HUDEP-2 (cell line): ENCODE results near the gene TMEM37.

Source experiments
- DNase-seq, 76 experiments: peaks; one replicate each; lab custom pipeline; 2025; ENCODE audit not compliant: unreplicated experiment in 76 of 76; lab: John Stamatoyannopoulos, UW

Gene TMEM37

DNA sequence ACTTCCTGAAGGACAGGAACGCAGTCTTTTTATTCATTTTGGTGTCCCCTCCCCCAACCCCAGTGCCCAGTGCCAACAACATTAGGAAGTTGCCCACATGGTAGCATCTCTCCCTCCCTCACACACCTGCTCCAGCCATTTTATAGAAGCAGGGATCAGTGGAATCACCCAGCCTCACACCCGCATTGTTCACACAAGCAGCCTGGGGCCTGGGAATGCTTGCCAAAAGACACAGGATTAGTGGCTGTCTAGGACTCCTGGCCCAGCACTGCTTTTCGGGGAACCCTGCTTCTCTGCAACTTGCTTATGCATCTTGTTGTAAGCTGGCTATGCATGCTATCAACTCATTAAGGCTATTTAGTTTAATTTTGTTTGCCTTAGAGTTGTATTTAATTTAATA is 17.9 kb downstream of the TMEM37 start:
- DNase-seq, result no peak

DNA sequence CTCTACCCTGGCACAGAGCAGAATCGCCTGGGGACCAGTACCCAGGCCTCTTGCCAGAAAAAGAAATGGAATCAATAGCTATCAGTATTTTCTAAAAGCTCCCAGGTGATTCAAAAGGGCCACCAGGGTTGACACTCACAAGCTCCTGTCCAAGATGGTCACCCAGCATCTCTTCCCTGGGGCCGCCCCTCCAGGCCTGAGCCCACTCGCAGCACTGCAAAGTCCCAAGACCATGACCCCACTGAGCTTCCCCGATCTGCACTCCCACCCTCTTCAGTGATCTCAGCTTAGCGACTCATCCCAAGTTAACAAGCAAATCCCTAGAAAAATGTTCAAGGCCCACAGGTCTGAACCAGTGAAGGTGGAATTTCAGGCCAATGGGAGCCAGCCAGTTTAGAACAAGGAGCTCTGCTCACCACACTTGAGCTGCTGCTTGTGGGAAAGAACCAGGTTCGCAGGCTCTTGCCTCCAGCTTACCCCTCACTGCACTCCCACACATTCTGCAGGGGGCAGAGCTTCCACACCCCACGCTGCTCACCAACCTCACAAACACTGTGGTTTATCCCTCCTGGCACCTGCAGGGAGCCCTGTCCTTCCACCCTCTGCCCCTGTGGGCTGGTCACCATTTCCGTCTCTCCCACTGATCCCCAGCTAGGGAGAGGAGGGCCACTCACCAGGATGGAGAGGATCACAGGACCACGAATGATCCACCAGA is 19.8 kb downstream of the TMEM37 start:
- DNase-seq, result no peak

DNA sequence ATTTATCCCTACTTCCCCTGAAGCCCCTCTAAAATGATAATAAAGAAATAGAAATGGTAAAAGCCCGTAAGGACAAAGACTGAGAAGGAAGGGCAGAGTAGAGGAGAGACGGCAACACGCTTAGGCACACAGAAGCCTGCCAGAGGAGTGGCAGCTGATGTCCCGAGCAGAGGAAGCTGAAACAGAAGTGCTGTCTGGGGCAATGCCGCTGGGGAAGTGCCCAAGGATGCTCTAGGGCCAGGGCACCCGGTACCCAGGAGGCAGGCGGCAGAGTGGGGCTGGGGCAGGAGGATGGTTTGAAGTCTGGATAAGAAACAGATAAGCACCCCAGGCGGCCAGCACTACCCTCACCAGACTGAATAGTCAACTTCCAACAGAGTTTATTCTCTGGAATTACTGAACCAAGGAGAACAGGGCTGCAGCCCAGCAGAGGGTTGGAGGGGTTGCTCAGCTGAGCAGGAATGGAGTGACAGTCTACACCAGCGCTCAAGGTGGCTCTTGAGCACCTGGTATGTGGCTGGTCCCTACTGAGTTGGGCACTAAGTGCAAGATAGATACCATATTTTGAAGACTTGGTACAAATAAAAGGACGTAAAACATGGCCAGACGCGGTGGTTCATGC is 22.4 kb downstream of the TMEM37 start:
- DNase-seq, result no peak

DNA sequence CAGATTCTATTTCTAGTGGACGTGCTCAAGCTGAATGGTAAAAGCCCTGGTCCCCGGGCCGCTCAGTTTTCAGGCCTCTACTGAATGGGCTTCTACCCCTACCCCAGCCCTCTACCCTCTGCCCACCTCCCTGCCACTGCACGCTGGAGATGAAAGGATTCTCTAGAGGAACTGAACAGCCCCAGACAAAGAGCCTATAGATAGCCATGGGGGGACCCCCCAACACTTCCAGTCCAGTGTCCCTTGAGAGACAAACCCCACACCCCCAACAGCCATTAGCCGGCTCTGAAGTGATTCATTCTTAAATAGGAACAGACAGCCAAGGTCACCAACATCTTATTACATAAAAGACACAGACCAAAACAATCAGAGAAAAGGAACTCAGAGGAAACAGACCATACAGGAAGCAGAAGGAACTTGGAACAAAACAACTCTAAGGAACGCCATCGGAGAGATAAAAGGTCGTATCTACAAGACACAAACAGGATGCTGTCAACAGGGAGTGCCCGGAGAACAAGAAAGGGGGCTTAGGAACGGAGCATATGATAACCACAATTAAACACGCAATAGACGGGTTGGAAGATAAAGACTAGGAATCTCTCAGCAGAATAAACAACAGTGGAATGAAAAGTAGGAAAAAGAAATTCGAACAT is 23.5 kb downstream of the TMEM37 start:
- no peak for DNase-seq

DNA sequence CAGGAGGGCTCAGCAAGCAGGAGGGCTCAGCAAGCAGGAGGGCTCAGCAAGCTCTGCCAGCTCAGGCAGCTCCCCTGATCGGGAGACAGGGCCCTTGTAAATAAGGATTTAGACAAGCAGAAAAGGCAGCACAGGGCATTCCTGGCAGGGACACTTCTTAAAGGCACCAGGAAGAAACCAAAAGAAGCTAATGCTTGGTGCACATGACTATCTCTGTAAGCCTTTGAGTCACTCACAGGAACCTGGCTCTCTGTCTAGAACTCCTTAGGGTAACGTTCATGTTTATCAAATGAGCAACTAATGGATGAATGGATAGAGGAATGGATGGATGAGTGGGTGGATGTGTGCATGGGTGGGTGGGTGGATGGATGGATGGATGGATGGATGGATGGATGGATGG is 28.4 kb downstream of the TMEM37 start:
- DNase-seq, result no peak

DNA sequence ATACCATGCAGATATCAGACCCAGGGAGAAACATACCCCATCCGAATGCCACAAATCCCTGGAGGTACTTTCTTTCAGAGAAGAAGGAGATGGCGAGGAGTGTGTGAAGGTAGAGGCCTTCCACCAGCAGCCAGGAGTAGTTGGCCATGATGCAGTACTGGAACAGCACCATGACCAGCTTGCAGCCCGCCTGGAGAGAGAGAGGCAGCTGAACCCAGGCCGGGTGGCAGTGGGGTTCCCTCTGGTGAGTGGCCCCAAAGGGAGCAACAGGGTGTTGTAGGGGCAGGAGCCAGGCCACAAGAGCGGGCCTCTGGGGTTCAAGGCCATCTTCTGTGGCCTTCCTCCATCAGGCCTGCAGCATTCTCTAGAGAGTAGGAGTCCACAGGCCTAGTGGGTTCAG is 30.2 kb downstream of the TMEM37 start:
- no peak for DNase-seq

DNA sequence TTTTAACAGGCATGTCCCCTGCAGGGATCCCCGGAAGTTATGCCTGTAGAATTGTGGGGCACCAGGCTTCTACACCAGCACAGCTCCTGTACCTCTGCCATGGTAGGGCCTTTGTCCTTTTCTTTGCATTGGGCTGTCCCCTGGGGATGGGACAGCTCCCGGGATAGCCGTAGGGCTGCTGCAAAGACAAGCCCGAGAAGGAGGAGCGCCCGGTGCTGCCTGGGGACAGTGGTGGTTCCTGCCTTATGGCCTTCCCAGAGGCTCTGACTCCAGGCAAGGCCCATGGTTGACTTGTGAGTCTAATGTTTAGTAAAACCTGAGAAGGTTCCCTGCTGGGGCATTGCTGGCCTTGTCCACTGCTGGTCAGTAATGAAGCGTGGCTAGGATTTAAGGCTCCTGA is 30.9 kb downstream of the TMEM37 start:
- DNase-seq, result no peak

DNA sequence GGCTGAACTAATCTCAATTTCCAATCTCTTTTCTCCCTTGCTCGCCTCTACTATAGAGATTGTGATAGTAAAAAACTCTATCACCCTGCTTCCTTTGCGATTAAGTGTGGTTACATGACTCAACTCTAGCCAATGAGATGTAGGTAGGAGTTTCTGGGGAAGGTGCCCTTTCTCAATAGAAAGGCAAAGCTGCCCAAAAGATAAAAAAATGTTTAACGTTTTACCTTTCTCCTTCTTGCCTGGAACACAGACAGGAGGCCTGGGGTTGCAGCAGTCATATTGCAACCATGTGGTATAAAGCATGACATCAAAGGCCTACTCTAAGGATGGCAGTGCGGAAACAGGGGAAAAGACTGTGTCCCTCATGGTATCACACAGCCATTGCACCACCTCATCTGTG is 31.5 kb downstream of the TMEM37 start:
- no peak for DNase-seq

DNA sequence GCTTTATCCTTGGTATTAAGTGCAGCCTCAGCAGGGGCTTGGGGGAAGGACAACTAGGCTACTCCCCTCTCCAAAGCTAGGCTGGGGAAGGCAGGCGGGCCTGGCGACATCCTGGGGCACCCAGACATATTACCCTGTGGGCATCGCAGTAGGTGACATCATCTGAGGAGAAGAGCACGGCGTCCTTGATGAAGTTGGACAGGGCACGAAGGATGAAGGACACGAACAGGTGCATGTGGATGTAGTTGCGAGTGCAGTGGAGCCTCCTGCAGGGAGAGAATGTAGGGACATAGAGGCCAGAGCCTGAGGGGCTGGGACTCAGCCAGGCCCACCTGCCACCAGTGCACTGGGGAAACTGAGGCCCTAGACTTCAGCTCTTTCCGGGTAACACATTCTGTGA is 32.3 kb downstream of the TMEM37 start:
- DNase-seq, result no peak

DNA sequence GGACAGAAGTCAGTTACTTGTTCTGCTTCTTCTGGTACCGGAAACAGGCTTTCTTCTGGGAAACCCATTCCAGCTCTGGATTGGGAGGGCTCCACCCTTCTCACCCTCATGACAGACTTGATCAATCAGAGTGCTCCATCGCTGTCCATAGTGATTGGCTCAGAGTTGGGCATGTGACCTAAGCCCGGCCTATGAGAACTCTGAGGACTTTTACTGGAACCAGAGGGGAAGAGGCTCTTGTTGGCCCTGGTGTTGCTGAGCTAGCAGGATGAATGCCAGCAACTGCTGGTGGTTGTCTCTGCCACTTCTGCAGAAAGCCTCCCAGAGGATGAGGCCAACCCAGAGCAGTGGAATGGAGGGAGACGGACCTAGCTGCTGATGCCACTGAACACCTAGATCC is 33.3 kb downstream of the TMEM37 start:
- DNase-seq, result no peak

DNA sequence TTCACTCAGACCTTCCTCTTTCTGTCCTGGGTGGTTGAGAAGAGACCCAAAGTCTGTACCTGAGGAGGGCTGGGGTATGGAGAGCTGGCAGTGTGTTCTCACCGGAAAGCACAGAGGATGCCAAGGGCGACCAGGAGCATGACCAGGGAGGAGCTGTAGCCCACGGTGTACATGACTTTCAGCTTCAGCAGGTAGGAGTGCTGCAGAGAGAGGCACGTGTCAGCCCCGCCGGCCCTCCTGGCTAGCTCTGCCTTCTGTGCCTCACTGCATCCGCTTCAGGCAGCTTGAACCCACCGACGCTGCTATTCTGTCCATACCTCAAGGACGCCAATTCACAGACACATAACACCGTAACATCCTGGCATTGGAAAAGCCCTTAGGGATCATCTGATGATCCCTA is 34.0 kb downstream of the TMEM37 start:
- no peak for DNase-seq

DNA sequence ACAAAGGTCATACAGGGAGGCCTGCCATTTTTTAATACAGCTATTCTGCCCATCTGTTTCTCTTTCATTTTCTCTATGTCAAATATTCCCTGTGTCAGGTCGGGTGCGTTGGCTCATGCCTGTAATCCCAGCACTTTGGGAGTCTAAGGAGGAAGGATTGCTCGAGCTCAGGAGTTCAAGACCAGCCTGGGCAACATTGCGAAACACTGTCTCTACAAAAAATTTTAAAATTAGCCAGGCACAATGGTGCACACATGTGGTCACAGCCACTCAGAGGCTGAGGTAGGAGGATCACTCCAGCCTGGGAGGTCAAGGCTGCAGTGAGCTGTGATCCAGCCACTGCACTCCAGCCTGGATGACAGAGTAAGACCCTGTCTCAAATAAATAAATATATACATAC is 34.7 kb downstream of the TMEM37 start:
- no peak for DNase-seq

DNA sequence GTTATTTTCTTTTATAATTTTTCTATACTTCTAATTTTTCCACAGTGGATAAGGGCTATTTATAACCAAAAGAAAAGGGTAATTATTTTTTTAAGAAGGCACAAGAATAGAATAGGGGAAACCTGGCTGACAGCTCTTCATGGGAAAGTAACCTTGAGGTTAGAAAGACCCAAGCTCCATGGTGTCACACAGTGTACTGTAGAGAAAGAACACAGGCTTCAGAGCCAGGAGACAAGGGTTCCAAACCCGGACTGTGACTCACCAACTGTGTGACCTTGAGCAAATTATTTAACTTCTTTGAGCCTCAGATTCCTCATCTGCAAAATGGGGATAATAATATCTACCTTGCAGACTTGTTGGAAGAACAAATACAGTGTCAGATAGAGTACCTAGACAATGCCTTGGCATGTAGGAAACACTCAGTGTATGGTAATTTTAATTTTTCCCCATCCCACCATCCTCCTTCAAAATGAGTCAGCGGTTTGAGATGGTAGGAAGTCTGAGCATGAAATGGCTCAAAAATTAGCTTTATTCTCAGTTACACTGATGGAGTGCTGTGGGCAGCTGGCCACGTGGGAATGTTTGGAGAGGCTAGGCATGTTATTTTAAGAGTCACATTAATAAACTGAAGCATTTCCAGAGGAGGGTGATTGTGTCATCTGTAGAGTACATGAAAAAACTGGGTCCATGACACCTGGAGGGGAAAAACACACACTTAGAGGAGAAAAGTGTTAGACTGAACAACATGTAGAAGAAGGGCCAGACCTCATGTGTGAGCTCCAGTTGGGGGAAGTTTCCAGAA is 36.7 kb downstream of the TMEM37 start:
- DNase-seq, result no peak

DNA sequence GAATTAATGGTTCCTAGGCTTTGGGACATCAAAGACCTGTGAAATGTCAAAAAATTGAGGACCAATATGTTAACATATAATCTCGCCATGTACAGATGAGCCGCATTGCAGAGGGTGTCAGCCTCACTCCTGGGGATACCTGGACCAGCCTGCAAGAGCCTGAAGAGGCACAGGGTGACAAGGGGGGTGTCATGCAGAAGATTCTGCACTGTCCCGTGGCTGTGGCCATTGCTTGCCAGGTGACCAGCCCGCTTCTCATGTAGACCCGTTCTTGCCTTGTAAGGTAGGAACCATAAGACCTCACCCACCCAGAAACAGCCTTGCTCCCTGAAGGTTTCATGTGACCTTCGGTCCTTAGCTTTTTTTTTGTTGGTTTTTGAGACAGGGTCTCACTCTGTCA is 37.5 kb downstream of the TMEM37 start:
- no peak for DNase-seq

DNA sequence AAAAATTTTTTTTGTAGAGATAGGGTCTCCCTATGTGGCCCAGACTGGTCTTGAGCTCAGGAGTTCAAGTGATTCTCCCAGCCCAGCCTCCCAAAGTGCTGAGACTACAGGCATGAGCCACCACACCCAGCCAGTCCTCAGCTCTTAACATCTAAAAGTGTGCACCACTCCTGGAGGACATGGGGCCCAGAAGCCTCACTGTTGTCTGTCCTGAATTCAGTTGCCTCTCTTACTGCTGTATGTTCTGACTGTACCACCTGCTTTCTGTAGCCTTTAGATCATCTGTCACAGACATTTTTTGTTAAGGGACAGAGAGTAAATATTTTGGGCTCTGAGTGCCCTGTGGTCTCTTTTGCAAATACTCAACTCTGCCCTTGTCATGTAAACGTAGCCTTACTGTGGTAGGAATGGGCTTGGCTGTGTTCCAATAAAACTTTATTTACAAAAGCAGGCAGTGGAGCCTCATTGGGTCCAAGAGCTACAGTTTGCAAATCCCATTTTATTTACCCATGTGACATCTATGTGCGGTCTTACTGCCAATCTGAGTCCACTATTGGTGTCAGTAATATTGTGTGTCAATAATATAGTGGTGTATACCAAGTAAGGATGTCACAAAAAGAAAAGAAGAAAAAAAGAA is 38.1 kb downstream of the TMEM37 start:
- no peak for DNase-seq

DNA sequence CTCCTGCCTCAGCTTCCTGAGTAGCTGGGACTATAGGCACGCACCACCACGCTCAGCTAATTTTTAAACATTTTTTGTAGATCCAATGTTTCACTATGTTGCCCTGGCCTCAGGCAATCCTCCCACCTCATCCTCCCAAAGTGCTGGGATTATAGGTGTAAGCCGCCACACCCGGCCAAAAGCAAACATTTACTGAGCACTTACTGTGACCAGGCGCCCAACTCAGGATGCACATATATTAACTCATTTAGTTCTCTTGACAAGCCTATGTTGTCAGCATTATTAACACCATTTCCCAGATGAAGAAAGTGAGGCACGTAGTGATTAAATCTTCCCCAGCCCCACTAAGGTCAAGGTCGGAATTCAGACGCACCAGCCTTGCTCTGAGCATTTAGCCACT is 41.1 kb downstream of the TMEM37 start:
- no peak for DNase-seq

DNA sequence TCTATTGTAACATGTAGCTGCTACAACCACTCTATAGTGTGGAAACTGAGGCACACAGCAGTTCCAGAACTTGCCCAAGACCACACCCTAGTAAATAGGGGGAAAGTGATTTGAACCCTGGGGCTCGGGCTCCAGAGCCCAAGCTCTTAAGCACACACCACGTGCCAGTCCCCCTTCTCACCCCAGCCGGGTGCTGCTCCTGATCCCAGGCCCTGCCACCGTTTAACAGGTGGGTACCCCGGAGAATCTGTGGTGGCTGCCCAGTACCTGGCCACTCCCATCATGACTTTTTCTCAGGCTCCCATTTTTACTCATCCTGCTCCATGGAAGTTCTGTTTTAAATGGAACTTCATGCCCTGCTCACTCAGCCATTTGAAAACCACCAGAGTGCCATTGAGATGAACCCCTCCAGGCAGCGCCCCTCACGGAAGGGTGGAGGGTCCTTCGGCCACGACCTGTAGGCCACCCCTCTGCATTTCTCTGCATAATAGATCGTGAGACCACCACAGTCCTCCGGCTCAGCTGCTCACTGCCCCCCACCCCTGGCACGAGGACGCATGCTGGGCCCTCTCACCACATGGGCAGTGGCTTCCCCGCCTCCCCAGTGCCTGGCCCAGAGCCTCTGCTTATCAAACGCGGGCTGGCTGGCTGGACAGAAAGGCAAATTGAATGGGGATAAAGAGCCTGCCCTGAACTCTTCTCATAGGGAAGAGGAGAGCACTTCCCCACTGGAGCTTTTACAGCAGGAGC is 42.1 kb downstream of the TMEM37 start:
- no peak for DNase-seq

DNA sequence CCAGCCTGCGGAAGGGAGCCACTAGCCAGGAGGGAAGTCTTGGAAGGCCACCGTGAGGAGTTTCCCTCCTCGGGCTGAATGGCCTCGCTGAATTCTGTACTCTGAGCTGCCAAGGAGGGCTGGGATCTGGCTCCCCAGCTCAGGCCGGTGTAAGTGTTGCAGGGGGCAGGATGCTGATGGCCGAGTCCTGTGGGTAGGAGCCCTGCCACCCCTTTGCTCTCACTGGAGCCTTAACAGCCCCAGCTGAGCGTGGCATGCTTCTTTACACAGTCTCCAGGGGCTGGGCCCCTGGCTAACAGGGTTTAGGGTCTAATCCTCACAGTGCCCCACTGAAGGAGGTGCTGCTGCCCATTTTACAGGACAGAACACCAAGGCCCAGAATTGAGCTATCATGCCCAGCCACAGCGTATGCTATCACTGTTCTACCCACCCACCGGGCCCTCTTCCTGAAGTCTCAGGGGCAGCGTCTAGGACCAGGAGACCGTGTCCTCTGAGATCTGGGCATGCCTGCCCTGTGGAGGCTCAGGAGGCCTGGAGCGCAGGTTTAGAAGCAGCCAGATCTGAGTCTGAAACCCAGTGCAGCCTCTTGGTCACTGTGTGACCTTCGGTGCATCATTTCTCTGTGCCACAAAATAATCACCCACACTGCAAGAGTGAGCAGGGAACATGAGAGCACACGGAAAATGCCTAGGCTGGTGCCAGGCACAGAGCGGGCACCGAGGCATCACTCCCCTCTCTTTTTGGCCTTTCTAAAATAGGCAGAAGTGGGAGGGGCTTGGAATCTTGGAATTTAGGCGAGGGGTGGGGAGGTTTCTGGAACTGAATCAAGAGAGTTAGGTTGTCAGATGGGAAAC is 42.9 kb downstream of the TMEM37 start:
- DNase-seq, result no peak

DNA sequence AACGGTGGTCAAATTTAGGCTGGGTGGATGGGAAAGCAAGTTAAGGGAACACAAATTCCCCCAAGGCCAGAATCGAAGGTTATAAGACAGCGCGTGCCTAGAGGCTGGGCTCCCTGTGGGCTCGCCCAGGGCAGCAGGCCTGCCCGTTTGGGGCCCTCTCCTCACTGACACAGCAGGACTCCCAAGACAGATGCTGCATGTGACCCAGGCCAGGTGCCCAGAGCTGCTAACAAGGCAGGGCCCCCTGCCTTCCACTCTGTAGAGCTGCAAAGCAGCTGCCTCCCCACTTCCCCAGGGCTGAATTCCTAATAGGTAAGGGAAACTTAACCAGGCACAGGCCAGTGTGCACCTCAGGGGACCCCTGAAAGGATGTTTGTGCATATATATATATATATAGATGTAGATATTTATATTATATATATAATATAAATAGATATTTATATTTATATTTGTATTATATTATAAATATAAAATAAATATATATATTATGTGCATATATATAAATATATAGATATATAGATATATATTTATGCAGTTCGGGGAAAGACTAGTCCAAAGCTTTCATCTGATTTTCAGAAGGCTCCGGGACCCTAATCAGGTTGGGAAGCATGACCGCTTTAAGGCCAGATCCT is 43.7 kb downstream of the TMEM37 start:
- no peak for DNase-seq
